HFFc6 (cell line): Measurements from ENCODE around the gene OSBPL5. TPM values are rescaled to one million over a fixed set of nuclear protein-coding genes. Genes with fewer than 3 reads are reported as not detected.

ENCODE experiments used
- DNase-seq: peaks from one replicate; pipeline ENCODE4 v3.0.0-alpha.2; 2018
- H3K27ac Mint-ChIP-seq: 2 replicates; pipeline ENCODE4 v1.8.0; 2020; ENCODE audit warnings: mild to moderate bottlenecking, mixed read lengths
- H3K27me3 Mint-ChIP-seq: 2 replicates; pipeline ENCODE4 v1.8.0; 2021; ENCODE audit warnings: mild to moderate bottlenecking, moderate library complexity, mixed read lengths; ENCODE audit not compliant: insufficient read depth
- H3K36me3 Mint-ChIP-seq: 2 replicates; pipeline ENCODE4 v1.8.0; 2021; ENCODE audit warnings: low read depth, mixed read lengths
- H3K4me1 Mint-ChIP-seq: 2 replicates; pipeline ENCODE4 v1.8.0; 2020; ENCODE audit warnings: low read depth, mixed read lengths
- H3K4me3 Mint-ChIP-seq: 2 replicates; pipeline ENCODE4 v1.8.0; 2020; ENCODE audit warnings: mild to moderate bottlenecking, moderate library complexity, mixed read lengths
- H3K9me3 Mint-ChIP-seq: 2 replicates; pipeline ENCODE4 v1.8.0; 2020; ENCODE audit warnings: mild to moderate bottlenecking, mixed read lengths
- total RNA-seq, 6 experiments: library from RNA; stranded (reverse); fragmentation: NEBNext Ultra II Directional; extraction: Animal tissue kit (Norgen Biotek cat#: 25700); gene quantifications; 2 replicates in 1 of 6; 3 replicates in 5 of 6; pipeline ENCODE4 v1.2.3, GENCODE V29; 2021
- TF ChIP-seq, protein P1 (sequence below): fragments of 200-600 bp; sonication (generic); IDR thresholded peaks from 2 replicates; pipeline ENCODE4 v1.5.0; 2021; ENCODE audit warnings: antibody characterized with exemption, mild to moderate bottlenecking

OSBPL5 gene
- total RNA-seq, 6 experiments from 2014 or later = 32.6 to 42.6 (median 36.7) TPM

DNA sequence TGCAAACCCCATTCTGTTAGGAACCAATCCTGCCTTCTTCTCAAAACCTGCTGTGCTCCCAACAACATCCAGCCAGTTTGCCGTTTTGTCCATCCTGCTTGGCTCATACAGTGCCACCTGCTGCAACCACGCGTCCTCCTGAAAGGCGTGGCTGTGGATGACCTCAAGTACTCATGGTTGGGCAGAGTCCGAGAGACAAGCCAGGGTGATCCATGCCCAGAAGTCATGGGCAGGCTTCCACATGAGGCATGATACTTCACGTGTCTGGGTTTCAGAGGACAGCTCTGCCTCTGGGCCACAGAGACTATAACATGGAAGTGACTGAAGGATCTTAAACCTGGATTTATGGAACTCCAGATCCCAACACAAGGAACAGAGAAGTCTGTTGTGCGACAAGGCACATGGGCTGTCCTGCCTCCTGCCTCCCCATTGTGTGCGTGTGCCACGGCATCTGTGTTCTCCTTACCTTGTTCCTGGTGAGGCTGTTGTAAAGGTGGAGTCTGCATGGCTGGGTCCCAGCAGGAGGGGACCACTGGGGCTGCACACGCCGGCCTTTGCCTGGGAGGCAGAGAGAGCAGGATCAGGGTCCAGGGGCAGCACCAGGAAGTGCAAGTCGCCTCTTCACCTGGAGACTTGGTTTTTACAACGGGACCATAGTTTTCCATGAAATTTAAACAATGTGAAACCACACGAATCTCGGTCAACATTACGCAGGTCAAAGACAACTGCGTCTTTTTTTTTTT is 123.2 kb downstream of the OSBPL5 start:
- Mint-ChIP-seq H3K4me3 (no peak overlapping the region), H3K9me3 (no peaks in the 10 kb centered on the region), H3K27ac (no peak overlapping the region), H3K36me3 (peaks cover 20% of the 10 kb centered on the region), H3K4me1 (peaks cover 24% of the 10 kb centered on the region), H3K27me3 (peaks cover 4% of the 10 kb centered on the region; the same call in 1 of the 2 replicates)
- no peak for DNase-seq
- TF ChIP-seq, protein P1, sequence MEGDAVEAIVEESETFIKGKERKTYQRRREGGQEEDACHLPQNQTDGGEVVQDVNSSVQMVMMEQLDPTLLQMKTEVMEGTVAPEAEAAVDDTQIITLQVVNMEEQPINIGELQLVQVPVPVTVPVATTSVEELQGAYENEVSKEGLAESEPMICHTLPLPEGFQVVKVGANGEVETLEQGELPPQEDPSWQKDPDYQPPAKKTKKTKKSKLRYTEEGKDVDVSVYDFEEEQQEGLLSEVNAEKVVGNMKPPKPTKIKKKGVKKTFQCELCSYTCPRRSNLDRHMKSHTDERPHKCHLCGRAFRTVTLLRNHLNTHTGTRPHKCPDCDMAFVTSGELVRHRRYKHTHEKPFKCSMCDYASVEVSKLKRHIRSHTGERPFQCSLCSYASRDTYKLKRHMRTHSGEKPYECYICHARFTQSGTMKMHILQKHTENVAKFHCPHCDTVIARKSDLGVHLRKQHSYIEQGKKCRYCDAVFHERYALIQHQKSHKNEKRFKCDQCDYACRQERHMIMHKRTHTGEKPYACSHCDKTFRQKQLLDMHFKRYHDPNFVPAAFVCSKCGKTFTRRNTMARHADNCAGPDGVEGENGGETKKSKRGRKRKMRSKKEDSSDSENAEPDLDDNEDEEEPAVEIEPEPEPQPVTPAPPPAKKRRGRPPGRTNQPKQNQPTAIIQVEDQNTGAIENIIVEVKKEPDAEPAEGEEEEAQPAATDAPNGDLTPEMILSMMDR = no peak

DNA sequence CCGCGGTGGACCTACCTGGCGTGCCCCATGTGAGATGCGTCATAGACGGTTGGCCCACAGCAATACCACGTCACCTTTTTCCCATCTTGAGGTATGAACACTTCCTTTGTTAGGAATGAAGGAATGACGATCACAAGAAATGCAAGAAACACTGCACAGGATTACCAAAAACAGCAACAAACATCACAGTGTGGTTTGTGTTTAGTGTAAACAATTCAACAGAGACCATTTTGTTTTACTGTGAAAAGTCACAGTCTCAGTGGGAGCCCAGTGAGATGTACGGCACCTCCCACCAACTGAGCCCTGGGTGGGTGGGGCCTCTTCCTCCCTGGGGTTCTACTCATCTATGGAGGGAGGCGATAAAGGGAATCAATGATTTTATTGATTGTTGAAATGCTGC is 124.2 kb downstream of the OSBPL5 start:
- no peak overlapping the region for H3K4me3 Mint-ChIP-seq
- DNase-seq = no peak
- no peaks in the 10 kb centered on the region for H3K9me3 Mint-ChIP-seq
- H3K27ac Mint-ChIP-seq = no peak overlapping the region
- H3K4me1 Mint-ChIP-seq = peaks cover 24% of the 10 kb centered on the region
- H3K27me3 Mint-ChIP-seq = peaks cover 5% of the 10 kb centered on the region; the same call in 1 of the 2 replicates
- H3K36me3 Mint-ChIP-seq = peaks cover 27% of the 10 kb centered on the region
- TF ChIP-seq, protein P1 = no peak

DNA sequence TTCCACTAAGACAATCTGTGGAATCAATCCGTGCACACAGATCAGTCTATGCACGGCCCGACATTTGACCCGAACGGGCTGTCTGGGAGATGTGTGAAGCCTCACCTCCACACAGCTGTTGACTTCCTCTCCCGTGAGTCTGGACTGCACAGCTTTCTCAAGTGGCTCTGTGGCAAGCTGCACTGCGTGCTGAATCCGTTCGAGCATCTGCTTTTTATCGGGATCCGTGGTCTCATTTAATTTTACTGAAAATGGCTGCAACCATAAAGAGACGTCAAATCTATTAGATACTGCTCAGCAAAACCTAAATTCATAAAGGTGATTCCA is 127.2 kb downstream of the OSBPL5 start:
- no peak for DNase-seq
- TF ChIP-seq, protein P1 = no peak
- Mint-ChIP-seq H3K27me3 (peaks cover 3% of the 10 kb centered on the region), H3K9me3 (no peaks in the 10 kb centered on the region), H3K4me1 (peaks cover 12% of the 10 kb centered on the region; the same call in 1 of the 2 replicates), H3K4me3 (no peak overlapping the region), H3K36me3 (peaks cover 32% of the 10 kb centered on the region), H3K27ac (no peak overlapping the region)

Other genes starting within 250 kb of the OSBPL5 start
- 100 to 1,000 TPM; 102 to 149 (median 125) TPM for gene PHLDA2, start 235.9 kb downstream of the OSBPL5 start, total RNA-seq
- 100 to 1,000 TPM; 109 to 140 (median 131) TPM for gene NAP1L4, start 173.0 kb downstream of the OSBPL5 start, total RNA-seq
- gene CARS1, start 107.9 kb downstream of the OSBPL5 start, total RNA-seq = 10 to 100 TPM; 51.2 to 64.3 (median 56.1) TPM
- not detected for gene MRGPRG, start 53.5 kb upstream of the OSBPL5 start, total RNA-seq
- gene MRGPRE, start 67.1 kb upstream of the OSBPL5 start, total RNA-seq = not detected
- gene ZNF195, start 213.8 kb upstream of the OSBPL5 start, total RNA-seq = 10 to 100 TPM; 16.9 to 22.4 (median 18.4) TPM